Stimulated activated CD4-positive, alpha-beta T cell treated with anti-CD3 and anti-CD28 coated beads, TNF-alpha, amount 100 ng/mL, for 1 hour (primary cell): ENCODE results near the gene MSANTD3.
"Not testable (repeated sequence)": the region's sequence is repeated elsewhere in the genome, so short reads cannot be mapped to it uniquely, and the experiment has no call there.

Experiments used
- DNase-seq, 3 donors: peaks; one replicate each; pipeline ENCODE4 v3.0.0-alpha.2; 2020; ENCODE audit warnings: low read depth in 3 of 3, low spot score in 1 of 3

The MSANTD3 gene

GRCh38 chr9:100426530-100427365 lies at the start of gene MSANTD3:
TSS of gene MSANTD3 (plus strand) at chr9:100427143. CDS start at chr9:100441939, 14,796 bp downstream.
- peak; percentile 11 to 28 (median 14) for DNase-seq

GRCh38 chr9:100379862-100380261 lies 47.1 kb upstream of the MSANTD3 start:
- no peak for DNase-seq

GRCh38 chr9:100392989-100393388 lies 34.0 kb upstream of the MSANTD3 start:
- not testable (repeated sequence) for DNase-seq

- DNase-seq, result no peak
Measured at GRCh38 chr9:100394032-100394695, 32.8 kb upstream of the MSANTD3 start.

- DNase-seq, result no peak
Measured at GRCh38 chr9:100394816-100395215, 32.1 kb upstream of the MSANTD3 start.

- DNase-seq, result no peak
Measured at GRCh38 chr9:100396769-100397168, 30.2 kb upstream of the MSANTD3 start.

- DNase-seq, result no peak
Measured at GRCh38 chr9:100397529-100398266, 29.2 kb upstream of the MSANTD3 start.

GRCh38 chr9:100401042-100401441 lies 25.9 kb upstream of the MSANTD3 start:
- DNase-seq, result no peak

- no peak for DNase-seq
Measured at GRCh38 chr9:100406962-100407361, 20.0 kb upstream of the MSANTD3 start.

- DNase-seq, result no peak
Measured at GRCh38 chr9:100408546-100409175, 18.3 kb upstream of the MSANTD3 start.

GRCh38 chr9:100409176-100409556 lies 17.8 kb upstream of the MSANTD3 start:
- no peak for DNase-seq

- DNase-seq, result peak; percentile 50 to 78 (median 66)
Measured at GRCh38 chr9:100411472-100412283, 15.3 kb upstream of the MSANTD3 start.

GRCh38 chr9:100413839-100414420 lies 13.0 kb upstream of the MSANTD3 start:
- no peak for DNase-seq

GRCh38 chr9:100417815-100418214 lies 9.1 kb upstream of the MSANTD3 start:
- no peak for DNase-seq

- DNase-seq, result no peak
Measured at GRCh38 chr9:100419166-100419565, 7.8 kb upstream of the MSANTD3 start.

- DNase-seq, result not testable (repeated sequence)
Measured at GRCh38 chr9:100421116-100421515, 5.8 kb upstream of the MSANTD3 start.

GRCh38 chr9:100425758-100426157 lies 1.2 kb upstream of the MSANTD3 start:
- DNase-seq, result no peak

- no peak for DNase-seq
Measured at GRCh38 chr9:100426189-100426529, 784 bp upstream of the MSANTD3 start.

- peak in 1 of 3 donors; percentile 37 for DNase-seq
Measured at GRCh38 chr9:100427366-100428263, 672 bp downstream of the MSANTD3 start.
